SK-N-SH (cell line): ENCODE results near the gene FBXW11. TPM values are rescaled to one million over a fixed set of nuclear protein-coding genes. Genes with fewer than 3 reads are reported as not detected.

Source experiments
- CTCF ChIA-PET: fragments of 300-600, 350-600 bp; formaldehyde crosslinking; extraction: SDS; loops from one replicate; lab custom pipeline; 2021; lab: Yijun Ruan, JAX
- POLR2A ChIA-PET: fragments of 350-600 bp; sonication (Branson Sonifier 250); formaldehyde crosslinking; extraction: SDS; loops from one replicate; lab custom pipeline; 2020; ENCODE audit warnings: antibody characterized with exemption, inconsistent platforms; lab: Yijun Ruan, JAX
- DNase-seq: peaks from one replicate; pipeline ENCODE4 v3.0.0; 2012
- H2AFZ ChIP-seq: fragments of 200-600 bp; sonication (generic); 2 replicates; pipeline ENCODE4 v1.8.1; 2016; ENCODE audit warnings: antibody characterized with exemption, mild to moderate bottlenecking, low read depth
- H3F3A ChIP-seq: fragments of 200-600 bp; sonication (generic); replicated peaks from 2 replicates; pipeline ENCODE3; 2016; ENCODE audit warnings: antibody characterized with exemption, mild to moderate bottlenecking; ENCODE audit not compliant: insufficient read depth
- H3K27ac ChIP-seq, 2 experiments: fragments of 200-500 bp in 1 of 2; fragments of 200-600 bp in 1 of 2; sonication (Bioruptor generic) in 1 of 2; sonication (generic), shearing (Covaris generic) in 1 of 2; 2 replicates each; pipeline versions ENCODE4 v1.5.1 to v1.6.1; 2014 to 2016; ENCODE audit warnings: low read depth in 2 of 2, inconsistent platforms in 1 of 2, low read length in 1 of 2, mild to moderate bottlenecking in 1 of 2, mixed read lengths in 1 of 2
- H3K27me3 ChIP-seq: fragments of 200-600 bp; sonication (generic), shearing (Covaris generic); 2 replicates; pipeline ENCODE4 v1.6.1; 2016; ENCODE audit warnings: mixed run types; ENCODE audit not compliant: insufficient read depth
- H3K36me3 ChIP-seq, 2 experiments: fragments of 200-500 bp in 1 of 2; fragments of 200-600 bp in 1 of 2; sonication (Bioruptor generic) in 1 of 2; sonication (generic) in 1 of 2; replicated peaks in 1 of 2; 2 replicates each; pipeline versions ENCODE3 to v1.5.1; 2014 to 2016; ENCODE audit warnings: low read length in 1 of 2, mild to moderate bottlenecking in 1 of 2; ENCODE audit not compliant: insufficient read depth in 2 of 2, control insufficient read depth in 1 of 2
- H3K4me1 ChIP-seq, 2 experiments: fragments of 200-500 bp in 1 of 2; fragments of 200-600 bp in 1 of 2; sonication (Bioruptor generic) in 1 of 2; sonication (generic), shearing (Covaris generic) in 1 of 2; 2 replicates each; pipeline versions ENCODE4 v1.5.1 to v1.6.1; 2014 to 2016; ENCODE audit warnings: low read depth in 1 of 2, low read length in 1 of 2, mixed run types in 1 of 2; ENCODE audit not compliant: insufficient read depth in 2 of 2, control insufficient read depth in 1 of 2
- H3K4me2 ChIP-seq: fragments of 200-600 bp; sonication (generic), shearing (Covaris generic); 2 replicates; pipeline ENCODE4 v1.6.1; 2017; ENCODE audit warnings: mixed run types
- H3K4me3 ChIP-seq, 2 experiments: fragments of 200-500 bp in 1 of 2; fragments of 200-600 bp in 1 of 2; sonication (Bioruptor generic) in 1 of 2; sonication (generic), shearing (Covaris generic) in 1 of 2; 2 replicates each; pipeline versions ENCODE4 v1.5.1 to v1.8.1; 2014 to 2016; ENCODE audit warnings: low read depth in 2 of 2, inconsistent platforms in 1 of 2, low read length in 1 of 2, mild to moderate bottlenecking in 1 of 2, mixed read lengths in 1 of 2, moderate library complexity in 1 of 2
- H3K79me2 ChIP-seq: fragments of 200-600 bp; sonication (generic); 2 replicates; pipeline ENCODE4 v1.8.1; 2017; ENCODE audit warnings: mild to moderate bottlenecking; ENCODE audit not compliant: insufficient read depth
- H3K9ac ChIP-seq: fragments of 200-600 bp; sonication (generic); 2 replicates; pipeline ENCODE4 v1.6.1; 2017; ENCODE audit warnings: mixed run types
- H3K9me2 ChIP-seq: fragments of 200-600 bp; sonication (generic); 2 replicates; pipeline ENCODE4 v1.6.1; 2017; ENCODE audit warnings: mixed run types
- H3K9me3 ChIP-seq: fragments of 200-600 bp; sonication (generic); 2 replicates; pipeline ENCODE4 v1.6.1; 2017; ENCODE audit warnings: mixed run types, mild to moderate bottlenecking, moderate library complexity
- H4K20me1 ChIP-seq: fragments of 200-600 bp; sonication (generic); 2 replicates; pipeline ENCODE4 v1.6.1; 2017; ENCODE audit warnings: mild to moderate bottlenecking, mixed run types; ENCODE audit not compliant: insufficient read depth
- CHD2 ChIP-seq: fragments of 150-350 bp; IDR thresholded peaks from 2 replicates; pipeline ENCODE4 v1.6.1; 2018; ENCODE audit warnings: low read length; ENCODE audit not compliant: partially characterized antibody
- CTCF ChIP-seq: fragments of 200-600 bp; sonication (generic); IDR thresholded peaks from 2 replicates; pipeline ENCODE4 v1.6.1; 2017; ENCODE audit warnings: antibody characterized with exemption, mild to moderate bottlenecking, moderate library complexity
- ELF1 ChIP-seq: IDR thresholded peaks from 2 replicates; pipeline ENCODE4 v1.4.0; 2012
- EP300 ChIP-seq, 2 experiments: IDR thresholded peaks; 2 replicates each; pipeline versions ENCODE4 v1.4.0 to v1.6.1; 2012; ENCODE audit warnings: borderline replicate concordance in 1 of 2, low read depth in 1 of 2, low read length in 1 of 2
- EZH2phosphoT487 ChIP-seq: fragments of 200-600 bp; sonication (generic); IDR thresholded peaks from 2 replicates; pipeline ENCODE4 v1.6.1; 2017; ENCODE audit warnings: low read depth, mixed run types, mild to moderate bottlenecking, antibody characterized with exemption, moderate library complexity, borderline replicate concordance
- GATA2 ChIP-seq: sonication (generic); formaldehyde crosslinking; IDR thresholded peaks from 2 replicates; pipeline ENCODE4 v1.5.0; 2020; ENCODE audit warnings: mild to moderate bottlenecking, missing genetic modification reagents
- JUND ChIP-seq: IDR thresholded peaks from 2 replicates; pipeline ENCODE4 v1.4.0; 2012
- MAX ChIP-seq: IDR thresholded peaks from 2 replicates; pipeline ENCODE4 v1.4.0; 2012; ENCODE audit warnings: low read depth
- MXI1 ChIP-seq: IDR thresholded peaks from 2 replicates; pipeline ENCODE4 v1.6.1; 2012; ENCODE audit warnings: mild to moderate bottlenecking, low read depth, low read length, improper control_type of control experiment
- NFIC ChIP-seq: IDR thresholded peaks from 2 replicates; pipeline ENCODE4 v1.4.0; 2012; ENCODE audit warnings: borderline replicate concordance
- RFX5 ChIP-seq: IDR thresholded peaks from 2 replicates; pipeline ENCODE4 v1.6.1; 2012; ENCODE audit warnings: mild to moderate bottlenecking, improper control_type of control experiment, low read length
- RXRA ChIP-seq: IDR thresholded peaks from 2 replicates; pipeline ENCODE4 v1.4.0; 2012; ENCODE audit warnings: low read depth, mild to moderate bottlenecking, borderline replicate concordance
- TAF1 ChIP-seq: IDR thresholded peaks from 2 replicates; pipeline ENCODE4 v1.6.1; 2012; ENCODE audit warnings: low read depth, mild to moderate bottlenecking, low read length, moderate library complexity, borderline replicate concordance
- USF1 ChIP-seq: IDR thresholded peaks from 2 replicates; pipeline ENCODE4 v1.4.0; 2012; ENCODE audit warnings: low read depth, borderline replicate concordance
- USF2 ChIP-seq: fragments of 150-350 bp; IDR thresholded peaks from 2 replicates; pipeline ENCODE4 v1.6.1; 2017; ENCODE audit warnings: antibody characterized with exemption, low read length, low read depth, borderline replicate concordance
- YY1 ChIP-seq: IDR thresholded peaks from 2 replicates; pipeline ENCODE4 v1.4.0; 2012; ENCODE audit warnings: low read depth, mild to moderate bottlenecking
- WGBS: methylation state at CpG from one replicate; pipeline ENCODE4 v1.1.6; 2017; ENCODE audit warnings: low lambda C conversion rate; 5-methylcytosine and 5-hydroxymethylcytosine counted together
- polyA plus RNA-seq, 3 experiments: library from polyadenylated mRNA; depleted of rRNA; stranded (reverse); fragments of >200 nt; gene quantifications; 2 replicates each; pipeline ENCODE4 v1.2.3, GENCODE V29; 2012

The FBXW11 gene
- polyA plus RNA-seq, 1 of the 3 experiments (the other 2 are of a cell fraction) = 37.5 TPM

GRCh38 chr5:171891595-171891994 lies 114.8 kb downstream of the FBXW11 start (continued):
- no peak for TF ChIP-seq CTCF

GRCh38 chr5:171891150-171891549 lies 115.3 kb downstream of the FBXW11 start:
- Histone ChIP-seq H3K9me2 (no peaks in the 10 kb centered on the region), H3K27me3 (no peaks in the 10 kb centered on the region), H3K36me3 (peaks cover 31 to 40% of the 10 kb centered on the region in 2 experiments), H3K27ac (no peak overlapping the region), H3K79me2 (0 out of 2 replicates have a peak, but pooled peaks cover 3% of the 10 kb centered on the region), H3K4me3 (no peak overlapping the region), H3K9ac (no peak overlapping the region), H3K4me2 (no peak overlapping the region), H3K4me1 (peaks cover 2 to 11% of the 10 kb centered on the region in 2 experiments; a peak in 3 of 4 replicates), H2AFZ (no peak overlapping the region), H3K9me3 (no peaks in the 10 kb centered on the region), H4K20me1 (peaks cover 20% of the 10 kb centered on the region), H3F3A (peaks cover 11% of the 10 kb centered on the region)
- ChIA-PET CTCF (no interaction called here), POLR2A (no interaction called here)
- no peak for DNase-seq
- WGBS = 93% methylated on average over 4 of the region's 4 CpGs
- TF ChIP-seq EP300 (IDR thresholded peaks at IDR 0.05; ENCODE audit: borderline replicate concordance in 1 of 2, low read depth in 1 of 2, low read length in 1 of 2) = no peak
- TF ChIP-seq ELF1 = no peak
- TF ChIP-seq RFX5 = no peak
- no peak for TF ChIP-seq MAX
- TF ChIP-seq TAF1 = no peak
- TF ChIP-seq RXRA = no peak
- no peak for TF ChIP-seq NFIC
- TF ChIP-seq EZH2phosphoT487 = no peak
- TF ChIP-seq YY1 = no peak
- TF ChIP-seq GATA2 (CRISPR knock-in tag) = no peak
- TF ChIP-seq CHD2 = no peak
- no peak for TF ChIP-seq MXI1
- no peak for TF ChIP-seq JUND
- no peak for TF ChIP-seq USF1
- no peak for TF ChIP-seq USF2
- TF ChIP-seq, all 33 proteins: peak for 0
